CD14-positive monocyte (primary cell): Measurements from ENCODE around the gene USPL1. TPM values are rescaled to one million over a fixed set of nuclear protein-coding genes. Genes with fewer than 3 reads are reported as not detected.
"Not testable (repeated sequence)": the region's sequence is repeated elsewhere in the genome, so short reads cannot be mapped to it uniquely, and the experiment has no call there.

ENCODE experiments used
- DNase-seq, 3 donors: peaks; one replicate each; pipeline ENCODE4 v3.0.0-alpha.2; 2011 to 2022
- H2AFZ ChIP-seq: 2 replicates; pipeline ENCODE4 v1.6.0; 2012; ENCODE audit warnings: mild to moderate bottlenecking, low read depth, low read length, inconsistent platforms; ENCODE audit not compliant: insufficient read depth, poor library complexity, severe bottlenecking
- H3K27ac ChIP-seq, 2 donors: 1 replicate in 1 of 2; 2 replicates in 1 of 2; pipeline ENCODE4 v1.5.1; 2012 to 2013; ENCODE audit warnings: low read length in 2 of 2, control low read depth in 1 of 2, inconsistent platforms in 1 of 2, low read depth in 1 of 2, mild to moderate bottlenecking in 1 of 2
- H3K27me3 ChIP-seq, 2 donors: one replicate each; pipeline versions ENCODE4 v1.6.0 to v1.6.1; 2011 to 2013; ENCODE audit warnings: low read length in 2 of 2; ENCODE audit not compliant: control insufficient read depth in 2 of 2, insufficient read depth in 2 of 2
- H3K36me3 ChIP-seq, 2 donors: replicated peaks in 1 of 2; 1 replicate in 1 of 2; 2 replicates in 1 of 2; pipeline versions ENCODE4 v1.5.1 to v1.6.1; 2012 to 2013; ENCODE audit warnings: low read length in 2 of 2, control low read depth in 1 of 2, inconsistent platforms in 1 of 2, mild to moderate bottlenecking in 1 of 2; ENCODE audit not compliant: insufficient read depth in 2 of 2, control insufficient read depth in 1 of 2
- H3K4me1 ChIP-seq, 2 donors: 1 replicate in 1 of 2; 2 replicates in 1 of 2; pipeline versions ENCODE4 v1.5.1 to v1.6.1; 2012 to 2013; ENCODE audit warnings: low read length in 2 of 2, control low read depth in 1 of 2, inconsistent platforms in 1 of 2, mild to moderate bottlenecking in 1 of 2, moderate library complexity in 1 of 2; ENCODE audit not compliant: insufficient read depth in 2 of 2, control insufficient read depth in 1 of 2
- H3K4me2 ChIP-seq: replicated peaks from 2 replicates; pipeline ENCODE3; 2012; ENCODE audit warnings: low read length, moderate library complexity, mild to moderate bottlenecking; ENCODE audit not compliant: poor library complexity, severe bottlenecking; ENCODE audit errors: extremely low read depth
- H3K4me3 ChIP-seq, 3 experiments: fragments of 200-600 bp in 1 of 3; sonication (generic) in 1 of 3; replicated peaks in 1 of 3; 1 replicate in 2 of 3; 2 replicates in 1 of 3; pipeline ENCODE4 v1.5.1; 2011 to 2013; ENCODE audit warnings: low read length in 3 of 3, mild to moderate bottlenecking in 3 of 3, control low read depth in 2 of 3, low read depth in 2 of 3, inconsistent platforms in 1 of 3, moderate library complexity in 1 of 3
- H3K79me2 ChIP-seq: 2 replicates; pipeline ENCODE4 v1.6.0; 2012; ENCODE audit warnings: mild to moderate bottlenecking, control low read depth, inconsistent platforms, low read length, moderate library complexity; ENCODE audit not compliant: insufficient read depth
- H3K9ac ChIP-seq: 2 replicates; pipeline ENCODE4 v1.6.0; 2017; ENCODE audit warnings: low read length, mild to moderate bottlenecking; ENCODE audit not compliant: insufficient read depth, poor library complexity, severe bottlenecking
- H3K9me3 ChIP-seq, 2 donors: replicated peaks in 1 of 2; 1 replicate in 1 of 2; 2 replicates in 1 of 2; pipeline versions ENCODE4 v1.5.1 to v1.6.1; 2012 to 2013; ENCODE audit warnings: low read length in 2 of 2, control low read depth in 1 of 2; ENCODE audit not compliant: control insufficient read depth in 1 of 2, insufficient read depth in 1 of 2
- H4K20me1 ChIP-seq: 2 replicates; pipeline ENCODE4 v1.6.0; 2012; ENCODE audit warnings: mild to moderate bottlenecking, low read length, control low read depth, moderate library complexity; ENCODE audit not compliant: insufficient read depth
- H3K27ac Mint-ChIP-seq, 7 donors: one replicate each; pipeline ENCODE4 v1.8.0; 2020; ENCODE audit warnings: mild to moderate bottlenecking in 7 of 7, mixed read lengths in 7 of 7, moderate library complexity in 6 of 7, inconsistent platforms in 2 of 7
- H3K27me3 Mint-ChIP-seq, 3 donors: one replicate each; pipeline ENCODE4 v1.8.0; 2021 to 2022; ENCODE audit warnings: low read depth in 3 of 3, mild to moderate bottlenecking in 3 of 3, mixed read lengths in 3 of 3, moderate library complexity in 3 of 3, inconsistent platforms in 1 of 3
- H3K36me3 Mint-ChIP-seq, 2 donors: one replicate each; pipeline ENCODE4 v1.8.0; 2020; ENCODE audit warnings: mixed read lengths in 2 of 2, inconsistent platforms in 1 of 2, mild to moderate bottlenecking in 1 of 2
- H3K4me1 Mint-ChIP-seq: one replicate; pipeline ENCODE4 v1.8.0; 2020; ENCODE audit warnings: mild to moderate bottlenecking, mixed read lengths
- H3K4me3 Mint-ChIP-seq, 2 donors: one replicate each; pipeline ENCODE4 v1.8.0; 2020; ENCODE audit warnings: mild to moderate bottlenecking in 2 of 2, mixed read lengths in 2 of 2, moderate library complexity in 1 of 2
- H3K9me3 Mint-ChIP-seq, 7 donors: one replicate each; pipeline ENCODE4 v1.8.0; 2020 to 2022; ENCODE audit warnings: mixed read lengths in 7 of 7, mild to moderate bottlenecking in 6 of 7, moderate library complexity in 6 of 7, inconsistent platforms in 2 of 7
- WGBS: methylation state at CpG from one replicate; pipeline ENCODE4 v1.1.5; 2013; ENCODE audit warnings: missing lambda C conversion rate; ENCODE audit not compliant: insufficient coverage; 5-methylcytosine and 5-hydroxymethylcytosine counted together
- intact Hi-C, 2 donors: fragments of 100-400 bp; cut with micrococcal nuclease; formaldehyde crosslinking; loops; one replicate each; pipeline versions ENCODE4 v1.15.0 to v1.15.1; 2023
- polyA plus RNA-seq, 3 donors: library from polyadenylated mRNA; depleted of rRNA in 1 of 3; unstranded in 2 of 3; stranded (reverse) in 1 of 3; fragments of 300-500 nt in 2 of 3; fragments of >200 nt in 1 of 3; fragmentation: Illumina TruSeq in 2 of 3; gene quantifications; 1 replicate in 2 of 3; 2 replicates in 1 of 3; pipeline ENCODE4 v1.2.3, GENCODE V29; 2012 to 2021
- TF ChIP-seq, protein P1 (sequence below): fragments of 200-600 bp; IDR thresholded peaks from one replicate; pipeline ENCODE4 v1.8.0; 2022; ENCODE audit warnings: antibody characterized with exemption, mild to moderate bottlenecking

The USPL1 gene
- polyA plus RNA-seq, 3 donors: 3.9 to 20.5 (median 5.5) TPM

- Histone ChIP-seq H3K27me3 (no peaks in the 10 kb centered on the region), H2AFZ (no peak overlapping the region), H3K9ac (no peak overlapping the region), H3K36me3 (peaks cover 67 to 87% of the 10 kb centered on the region in 2 donors), H3K79me2 (peaks cover 75% of the 10 kb centered on the region), H3K9me3 (no peaks in the 10 kb centered on the region), H4K20me1 (peaks cover 68% of the 10 kb centered on the region), H3K4me1 (no peaks in the 10 kb centered on the region), H3K4me2 (no peak overlapping the region), H3K4me3 (no peak overlapping the region), H3K27ac (no peak overlapping the region)
- TF ChIP-seq, protein P1, sequence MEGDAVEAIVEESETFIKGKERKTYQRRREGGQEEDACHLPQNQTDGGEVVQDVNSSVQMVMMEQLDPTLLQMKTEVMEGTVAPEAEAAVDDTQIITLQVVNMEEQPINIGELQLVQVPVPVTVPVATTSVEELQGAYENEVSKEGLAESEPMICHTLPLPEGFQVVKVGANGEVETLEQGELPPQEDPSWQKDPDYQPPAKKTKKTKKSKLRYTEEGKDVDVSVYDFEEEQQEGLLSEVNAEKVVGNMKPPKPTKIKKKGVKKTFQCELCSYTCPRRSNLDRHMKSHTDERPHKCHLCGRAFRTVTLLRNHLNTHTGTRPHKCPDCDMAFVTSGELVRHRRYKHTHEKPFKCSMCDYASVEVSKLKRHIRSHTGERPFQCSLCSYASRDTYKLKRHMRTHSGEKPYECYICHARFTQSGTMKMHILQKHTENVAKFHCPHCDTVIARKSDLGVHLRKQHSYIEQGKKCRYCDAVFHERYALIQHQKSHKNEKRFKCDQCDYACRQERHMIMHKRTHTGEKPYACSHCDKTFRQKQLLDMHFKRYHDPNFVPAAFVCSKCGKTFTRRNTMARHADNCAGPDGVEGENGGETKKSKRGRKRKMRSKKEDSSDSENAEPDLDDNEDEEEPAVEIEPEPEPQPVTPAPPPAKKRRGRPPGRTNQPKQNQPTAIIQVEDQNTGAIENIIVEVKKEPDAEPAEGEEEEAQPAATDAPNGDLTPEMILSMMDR: no peak
- H3K4me3 Mint-ChIP-seq: no peak overlapping the region
- intact Hi-C loops: no loop called here
- no peaks in the 10 kb centered on the region for H3K27me3 Mint-ChIP-seq
- H3K9me3 Mint-ChIP-seq: peaks cover 0 to 3% (median 2%) of the 10 kb centered on the region in 7 donors
- DNase-seq: no peak
- peaks cover 17% of the 10 kb centered on the region for H3K4me1 Mint-ChIP-seq
- peak overlapping the region in 1 of 7 donors; percentile 43 for H3K27ac Mint-ChIP-seq
- peaks cover 59 to 79% of the 10 kb centered on the region in 2 donors for H3K36me3 Mint-ChIP-seq
- 100% methylated on average over 1 of the region's 4 CpGs for WGBS
Measured at GRCh38 chr13:30638301-30638700, 20.6 kb downstream of the USPL1 start.

DNA sequence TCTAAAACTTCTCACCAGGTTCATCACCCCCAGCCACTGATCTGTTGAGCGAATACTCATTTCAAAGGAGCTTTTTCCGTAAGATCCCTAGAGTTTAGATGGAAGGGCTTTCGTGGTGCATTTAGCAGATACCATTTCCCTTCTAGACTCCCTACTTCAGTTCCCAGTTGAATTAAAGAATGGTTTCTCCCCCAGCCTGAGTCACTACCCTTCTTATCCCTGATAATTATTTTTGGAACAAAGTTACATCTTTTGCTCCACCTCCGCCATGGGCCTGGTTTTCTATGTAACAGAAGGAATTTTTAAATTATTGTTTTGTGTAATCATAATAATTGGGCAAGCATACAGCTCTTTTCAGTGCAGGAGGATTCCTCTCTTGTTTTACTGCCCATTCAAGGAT is 22.0 kb downstream of the USPL1 start:
- no peak overlapping the region for H3K4me2 ChIP-seq
- no peaks in the 10 kb centered on the region for H3K4me1 ChIP-seq
- peaks cover 61% of the 10 kb centered on the region for H3K79me2 ChIP-seq
- no peaks in the 10 kb centered on the region for H3K27me3 Mint-ChIP-seq
- H3K4me3 Mint-ChIP-seq: no peak overlapping the region
- no peak overlapping the region for H2AFZ ChIP-seq
- intact Hi-C loops: no loop called here
- peaks cover 16% of the 10 kb centered on the region for H3K4me1 Mint-ChIP-seq
- no peaks in the 10 kb centered on the region for H3K9me3 ChIP-seq
- H3K27ac ChIP-seq: peak overlapping the region in 1 of 2 donors; percentile 6
- TF ChIP-seq, protein P1: no peak
- H3K36me3 Mint-ChIP-seq: peaks cover 62 to 79% of the 10 kb centered on the region in 2 donors
- H3K9me3 Mint-ChIP-seq: no peaks in the 10 kb centered on the region
- peaks cover 67 to 87% of the 10 kb centered on the region in 2 donors for H3K36me3 ChIP-seq
- H3K9ac ChIP-seq: no peak overlapping the region
- H3K27ac Mint-ChIP-seq: peak overlapping the region in 2 of 7 donors; percentile 1 to 44
- H4K20me1 ChIP-seq: peaks cover 60% of the 10 kb centered on the region
- no CpG with 5 or more reads among the region's 4 CpGs for WGBS
- DNase-seq: no peak
- H3K4me3 ChIP-seq: no peak overlapping the region
- H3K27me3 ChIP-seq: no peaks in the 10 kb centered on the region

- intact Hi-C loops, H3K4me1 Mint-ChIP-seq, H3K4me3 Mint-ChIP-seq, H3K4me3 ChIP-seq, DNase-seq, H3K27ac ChIP-seq, H3K9ac ChIP-seq, H3K4me1 ChIP-seq, H3K9me3 Mint-ChIP-seq, H2AFZ ChIP-seq, H3K9me3 ChIP-seq, H3K27me3 Mint-ChIP-seq, H3K27me3 ChIP-seq, H3K4me2 ChIP-seq: not testable (repeated sequence)
- peaks cover 64 to 77% of the 10 kb centered on the region in 2 donors for H3K36me3 Mint-ChIP-seq
- Histone ChIP-seq H3K36me3 (peaks cover 79 to 89% of the 10 kb centered on the region in 2 donors), H4K20me1 (peaks cover 56% of the 10 kb centered on the region), H3K79me2 (peaks cover 54% of the 10 kb centered on the region)
- no CpG with 5 or more reads among the region's 1 CpG for WGBS
- H3K27ac Mint-ChIP-seq: peak overlapping the region in 1 of 7 donors; percentile 47
Measured at GRCh38 chr13:30641173-30641572, 23.5 kb downstream of the USPL1 start.
